Urothelium cell line (cell line): ENCODE results near the gene OPN1SW.

Experiments used
- DNase-seq: peaks from one replicate; pipeline ENCODE4 v3.0.0; 2011; ENCODE audit warnings: low spot score, mixed read lengths
- FAIRE-seq: peaks from 2 replicates; lab custom pipeline; 2011; peaks lifted over from hg19 to GRCh38; lab: Jason Lieb, UNC

The OPN1SW gene

DNA sequence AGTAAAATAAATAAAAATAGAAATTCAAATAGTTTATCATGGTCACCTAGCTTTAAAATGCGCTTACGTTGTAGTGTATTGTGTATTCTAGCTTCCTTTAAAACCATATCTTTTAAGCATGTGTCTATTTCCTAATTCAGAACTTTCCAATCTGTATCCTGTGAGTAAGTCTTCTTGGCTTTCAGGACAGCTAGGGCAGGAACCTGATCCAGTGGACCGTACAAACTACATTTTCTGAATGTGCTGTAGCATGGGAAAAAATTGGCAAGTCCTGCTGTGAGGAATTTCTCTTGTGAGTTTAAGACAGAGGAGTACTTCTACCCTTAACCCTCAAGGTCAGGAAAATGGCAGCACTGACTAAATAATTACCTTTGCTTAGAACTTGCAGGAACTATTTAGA lies 12.1 kb downstream of the OPN1SW start:
- no peak for DNase-seq
- FAIRE-seq: no peak

DNA sequence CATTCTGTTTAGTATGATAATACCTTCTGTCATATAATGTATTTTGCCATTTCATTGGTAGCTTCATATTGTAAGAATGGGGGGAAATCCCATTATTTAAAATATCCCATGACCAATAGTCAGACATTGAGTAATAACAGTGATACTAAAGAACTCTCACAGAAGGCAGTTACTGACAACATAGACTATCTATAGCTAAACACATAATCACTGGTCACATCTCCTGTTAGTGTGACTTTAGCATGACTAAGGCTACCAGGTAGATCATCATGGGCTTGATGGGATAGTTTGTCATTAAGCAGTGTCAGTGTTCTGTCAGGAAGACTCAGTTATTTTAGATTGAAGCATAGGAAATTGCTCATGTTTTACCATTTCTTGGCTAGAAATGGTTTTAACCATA lies 16.4 kb downstream of the OPN1SW start:
- FAIRE-seq: no peak

GRCh38 chr7:128758553-128758952 lies 17.0 kb downstream of the OPN1SW start:
- no peak for FAIRE-seq
- no peak for DNase-seq

More for the DNA sequence above, 16.4 kb downstream of the OPN1SW start:
- no peak for DNase-seq

DNA sequence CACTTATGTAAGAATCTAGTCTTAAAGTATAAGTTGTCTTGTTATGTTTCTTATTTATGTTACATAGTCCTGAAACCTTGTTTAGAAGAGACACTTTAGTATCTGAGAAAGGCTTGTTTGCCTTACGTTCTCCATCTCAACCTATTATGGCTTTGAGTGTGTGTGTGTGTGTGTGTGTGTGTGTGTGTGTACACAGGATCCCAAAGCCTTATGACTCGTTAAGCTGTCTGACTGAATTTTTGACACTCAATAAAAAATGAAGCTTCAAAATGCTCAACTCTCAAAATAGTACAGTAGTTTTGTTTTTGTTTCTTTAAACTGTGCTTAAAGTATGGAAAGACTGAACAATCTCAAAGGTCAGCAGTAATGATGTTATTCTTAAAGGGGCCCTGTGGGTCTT lies 18.4 kb downstream of the OPN1SW start:
- DNase-seq (no peak), FAIRE-seq (no peak)

DNA sequence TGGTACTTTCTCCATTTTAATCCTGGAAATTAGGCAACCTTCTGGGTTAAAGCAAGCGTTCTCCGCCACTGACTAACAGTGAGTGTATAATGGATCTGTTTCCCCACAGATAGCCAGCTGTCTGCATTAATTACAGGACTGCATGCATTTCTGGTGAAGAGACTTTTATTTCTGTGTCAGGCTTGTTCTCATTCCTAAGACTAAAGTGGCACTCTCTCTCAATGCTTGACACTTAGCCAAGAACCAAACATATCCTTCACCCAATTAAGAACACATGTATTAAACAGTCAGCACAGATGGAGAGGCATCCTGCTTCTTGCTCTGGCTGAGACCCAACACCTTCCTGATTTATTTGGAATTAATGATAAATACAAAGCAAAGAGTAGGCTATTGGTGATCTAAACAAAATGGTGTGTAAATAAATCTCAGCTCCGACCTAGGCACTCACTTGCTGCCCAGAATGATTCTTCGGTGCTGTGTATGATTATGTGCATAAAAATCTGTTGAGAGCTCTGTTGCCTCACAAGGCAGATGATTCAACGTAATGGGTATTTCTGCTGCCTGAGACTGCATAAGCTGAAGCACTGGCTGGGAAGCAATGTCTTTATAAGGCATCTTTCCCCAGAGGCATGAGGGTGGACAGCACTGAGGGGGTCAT lies 19.6 kb downstream of the OPN1SW start:
- DNase-seq: no peak
- no peak for FAIRE-seq

- no peak for FAIRE-seq
These were observed 20.3 kb downstream of the OPN1SW start for GRCh38 chr7:128755075-128755818.

DNA sequence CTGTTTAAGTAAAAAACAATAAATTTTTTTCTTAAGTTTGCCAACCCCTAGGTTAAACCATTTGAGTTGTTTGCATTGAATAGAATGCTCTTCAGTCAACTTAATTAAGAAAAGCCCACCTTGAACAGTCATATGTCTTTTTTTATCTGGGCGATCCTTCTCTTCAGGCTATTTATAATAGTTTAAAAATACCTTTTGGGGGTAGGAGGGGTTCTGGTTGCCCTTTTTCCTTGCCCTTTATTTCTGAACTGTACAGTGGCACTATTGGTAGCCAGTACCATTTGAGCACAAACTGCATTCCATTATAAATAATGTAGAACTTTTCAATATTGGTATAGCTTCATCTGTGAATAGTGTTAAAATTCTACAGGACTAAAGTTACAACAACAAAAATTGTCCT lies 23.3 kb downstream of the OPN1SW start:
- DNase-seq: no peak
- no peak for FAIRE-seq

More at GRCh38 chr7:128755075-128755818, 20.3 kb downstream of the OPN1SW start:
- DNase-seq: no peak

GRCh38 chr7:128747327-128748079 lies 28.1 kb downstream of the OPN1SW start:
- DNase-seq (no peak), FAIRE-seq (no peak)

DNA sequence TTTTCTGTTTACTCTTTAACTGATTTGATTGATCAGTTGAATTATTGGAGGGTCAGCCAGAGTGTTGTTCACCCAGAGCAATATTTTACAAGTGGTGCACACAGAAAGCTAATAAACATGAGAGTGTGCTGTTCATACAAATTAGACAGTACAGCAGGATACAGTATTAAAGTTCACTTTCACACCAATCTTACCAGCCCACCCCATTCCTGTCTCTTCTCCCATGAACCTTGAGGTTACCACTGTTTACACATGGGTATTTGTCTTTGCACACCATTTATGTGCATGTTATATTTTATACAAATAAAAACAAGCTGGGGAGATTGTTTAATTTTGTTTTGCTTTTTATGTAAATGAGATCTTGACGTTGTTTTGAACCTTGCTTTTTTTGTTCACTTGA lies 29.9 kb downstream of the OPN1SW start:
- DNase-seq (no peak), FAIRE-seq (no peak)

DNA sequence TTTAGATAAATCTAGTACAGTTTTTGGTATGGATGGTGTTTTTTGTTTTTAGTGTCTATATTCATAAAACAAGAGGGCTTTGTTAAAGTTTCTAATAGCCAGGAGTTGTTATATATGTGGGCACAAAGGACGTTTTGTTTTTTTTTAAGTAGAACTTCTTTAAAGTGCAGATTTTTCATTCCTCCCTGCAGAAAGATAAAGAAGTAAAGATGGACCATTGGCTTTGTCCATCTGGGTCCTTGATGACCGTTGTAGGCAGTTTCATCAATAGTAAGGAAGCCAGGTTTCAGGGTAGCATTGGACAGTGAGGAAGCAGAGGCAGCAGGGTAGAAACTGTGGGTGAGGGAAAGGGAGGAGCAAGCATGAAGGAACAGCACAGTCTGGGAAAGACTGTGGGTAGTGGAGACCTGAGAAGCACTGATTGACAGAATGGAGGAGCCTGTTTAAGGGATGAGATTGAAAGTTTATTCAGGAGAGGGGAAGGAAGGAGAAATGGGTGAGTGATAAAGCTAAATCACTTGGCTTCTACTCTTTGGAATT lies 31.2 kb downstream of the OPN1SW start:
- no peak for FAIRE-seq

GRCh38 chr7:128743112-128743772 lies 32.4 kb downstream of the OPN1SW start:
- DNase-seq: no peak
- no peak for FAIRE-seq

More for the DNA sequence above, 31.2 kb downstream of the OPN1SW start:
- no peak for DNase-seq

DNA sequence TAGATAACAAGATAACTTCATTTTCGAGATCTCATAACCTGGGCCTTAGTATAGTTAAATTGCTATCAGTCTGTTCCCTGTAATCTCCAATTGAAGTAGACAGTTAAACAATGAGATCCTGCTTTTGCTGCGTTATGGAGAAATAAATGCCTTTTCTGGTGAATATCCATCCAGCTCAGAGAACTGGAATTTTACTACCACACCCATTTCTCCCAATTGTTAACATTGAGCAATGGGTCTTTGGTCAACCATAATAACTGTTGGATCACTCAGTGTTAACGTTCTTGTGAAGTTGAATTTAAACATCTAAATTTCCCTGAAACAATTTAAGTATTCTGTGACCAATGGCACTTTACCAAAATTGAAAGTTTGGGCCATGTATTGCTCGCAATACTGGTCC lies 33.4 kb downstream of the OPN1SW start:
- FAIRE-seq (no peak), DNase-seq (no peak)

DNA sequence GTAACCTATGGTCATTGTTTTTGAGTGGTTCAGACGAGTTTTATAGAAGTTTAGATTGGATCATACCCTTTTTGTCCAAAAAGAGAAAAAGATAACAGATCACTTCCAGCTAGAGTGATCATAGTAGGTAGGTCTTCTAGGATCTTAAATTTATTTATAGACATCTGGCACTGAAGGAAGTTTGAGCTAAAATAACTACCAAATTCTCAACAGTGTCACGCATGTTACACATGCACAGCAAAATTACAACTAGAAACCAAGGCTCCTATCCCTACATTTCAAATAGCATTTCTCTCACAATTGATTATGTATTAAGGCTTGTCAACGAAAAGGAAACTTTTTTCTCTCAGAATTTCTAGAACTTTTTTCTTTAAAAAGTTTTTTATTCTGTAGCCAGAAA lies 34.1 kb downstream of the OPN1SW start:
- no peak for DNase-seq
- no peak for FAIRE-seq

GRCh38 chr7:128740996-128741395 lies 34.6 kb downstream of the OPN1SW start:
- FAIRE-seq (no peak), DNase-seq (no peak)

GRCh38 chr7:128739990-128740682 lies 35.5 kb downstream of the OPN1SW start:
- DNase-seq (no peak), FAIRE-seq (no peak)

DNA sequence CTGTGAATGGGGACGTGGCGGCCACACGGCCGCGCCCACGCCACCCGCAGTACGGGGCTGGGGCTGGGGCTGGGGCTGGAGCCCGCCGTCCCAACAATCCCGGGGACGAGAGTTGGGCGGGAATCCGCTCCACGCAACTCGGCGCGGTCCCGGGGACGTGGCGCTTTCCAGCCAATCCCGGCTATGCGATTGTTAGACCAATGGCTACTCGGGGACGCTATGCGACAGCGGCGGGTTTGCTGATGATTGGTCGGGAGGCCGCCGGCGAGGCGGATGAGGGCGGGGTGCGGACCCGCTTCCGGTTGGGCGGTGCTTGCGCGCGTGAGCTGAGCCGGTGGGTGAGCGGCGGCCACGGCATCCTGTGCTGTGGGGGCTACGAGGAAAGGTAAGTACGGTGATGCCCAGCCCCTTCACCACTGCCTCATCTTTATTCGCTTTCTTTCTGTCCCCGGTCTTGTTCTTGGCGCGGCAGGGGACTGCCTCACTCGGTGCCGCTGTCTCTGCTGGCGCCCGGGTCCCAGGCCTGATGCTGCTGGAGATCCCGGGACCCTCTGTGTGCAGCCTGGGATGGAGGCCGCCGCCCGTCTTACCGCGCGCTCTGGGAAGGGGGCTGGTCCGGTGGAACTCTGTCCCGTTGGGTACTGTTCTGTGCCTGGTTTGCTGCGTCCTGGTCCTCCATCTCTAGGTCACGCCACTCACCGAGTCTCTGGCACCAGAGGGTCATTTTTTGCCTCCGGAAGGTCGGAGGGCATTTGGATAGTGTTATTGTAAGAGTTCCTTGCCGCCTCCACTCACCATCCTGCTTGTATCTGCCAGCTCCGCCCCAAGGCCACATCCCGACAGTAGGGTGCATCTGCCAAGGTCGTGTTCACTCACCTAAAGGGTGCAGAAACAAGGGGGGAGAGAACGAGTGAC lies 36.3 kb downstream of the OPN1SW start, which contains the start of gene CALU:
Gene CALU, plus strand, starts transcription at position 312 of the 915 bp plus-strand sequence. CDS start 9,225 bp downstream, outside the sequence.
- DNase-seq (peak; percentile 97), FAIRE-seq (no peak)

DNA sequence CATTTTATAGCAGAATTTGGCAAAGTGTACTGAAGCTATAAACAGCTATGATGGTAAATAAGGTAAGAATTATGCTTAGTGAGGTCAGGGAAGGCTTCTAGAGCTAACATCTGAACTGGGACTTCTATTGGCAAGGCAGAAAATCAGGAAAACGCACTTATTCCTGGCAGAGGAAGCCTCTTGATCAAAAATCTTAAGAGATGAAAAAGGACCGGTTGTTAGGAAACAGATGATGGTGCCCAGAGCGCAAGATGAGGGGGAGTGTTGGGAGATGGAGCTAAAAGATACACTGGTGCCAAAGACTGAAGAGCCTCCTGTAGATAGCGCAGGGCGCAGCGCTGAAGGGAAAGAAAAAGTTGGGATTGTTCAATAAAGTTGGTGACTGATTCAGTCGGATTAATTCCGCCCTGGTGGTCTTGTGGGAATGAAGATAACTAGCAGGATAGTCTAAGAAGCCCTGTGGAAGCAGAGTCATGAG lies 37.0 kb downstream of the OPN1SW start:
- DNase-seq (no peak), FAIRE-seq (no peak)

DNA sequence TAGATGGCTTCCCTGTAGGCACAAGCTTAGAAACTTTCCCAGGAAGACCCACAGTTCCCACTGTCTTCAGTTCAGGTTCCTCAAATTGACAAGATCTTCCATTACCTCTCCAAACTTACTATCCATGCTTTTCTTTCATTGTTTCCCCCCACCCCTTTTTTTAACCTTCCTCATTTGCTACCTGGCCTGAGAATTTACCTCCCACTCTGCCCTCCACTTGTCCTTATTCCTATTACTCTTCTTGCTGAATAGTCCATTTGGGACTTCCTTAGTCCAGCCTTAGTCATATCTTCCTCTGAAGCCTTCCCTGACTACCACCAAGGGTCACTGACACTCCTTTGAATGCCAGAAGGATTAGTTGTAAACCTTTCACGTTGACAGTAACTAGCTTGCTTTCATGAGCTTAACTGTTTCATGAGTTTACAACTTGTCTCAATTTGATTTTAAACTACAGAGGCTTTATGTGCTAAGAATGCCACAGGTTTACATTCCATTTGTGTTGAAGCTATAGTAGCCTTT lies 37.7 kb downstream of the OPN1SW start:
- no peak for FAIRE-seq
- peak; percentile 7 for DNase-seq

- DNase-seq: no peak
- FAIRE-seq: no peak
These were observed 38.2 kb downstream of the OPN1SW start for GRCh38 chr7:128737441-128737840.
